ENCODE measurements around the gene CTAG2. TPM values are rescaled to one million over a fixed set of nuclear protein-coding genes. Genes with fewer than 3 reads are reported as not detected.
"Not testable (repeated sequence)": the region's sequence is repeated elsewhere in the genome, so short reads cannot be mapped to it uniquely, and the experiment has no call there.

The CTAG2 gene
- polyA plus RNA-seq (2013, experiment 1 of 2) = not detected
- not detected for polyA plus RNA-seq (2013, experiment 2 of 2)

- not testable (repeated sequence) for H3K79me2 ChIP-seq (ENCODE audit: control insufficient read depth, insufficient read depth, low read length); H3K4me2 ChIP-seq (ENCODE audit: low read length); H3K27ac ChIP-seq (ENCODE audit: low read depth, low read length); H4K8ac ChIP-seq (ENCODE audit: low read depth, low read length); H3K18ac ChIP-seq (ENCODE audit: low read length); H2BK5ac ChIP-seq (ENCODE audit: low read length); H3K56ac ChIP-seq (ENCODE audit: low read length); H3K23ac ChIP-seq (ENCODE audit: low read length); H3K4me3 ChIP-seq (ENCODE audit: low read length); H3K36me3 ChIP-seq (ENCODE audit: control insufficient read depth, insufficient read depth, low read length); H2BK120ac ChIP-seq (ENCODE audit: low read depth, low read length); H3K4me1 ChIP-seq (ENCODE audit: control insufficient read depth, low read depth, low read length); H4K5ac ChIP-seq (ENCODE audit: low read length); H3K27me3 ChIP-seq (ENCODE audit: insufficient read depth, low read length, poor library complexity); H2AK5ac ChIP-seq (ENCODE audit: low read length); H2BK15ac ChIP-seq (replicated peaks; ENCODE audit: low read depth); H3K79me1 ChIP-seq (ENCODE audit: low read length); H3K9ac ChIP-seq (ENCODE audit: low read length); H3K4ac ChIP-seq (ENCODE audit: low read depth, low read length); DNase-seq
- WGBS (ENCODE audit: extremely low coverage, insufficient coverage, low lambda C conversion rate) = no CpG with 5 or more reads among the region's 27 CpGs
Measured at GRCh38 chrX:154653413-154653812, at the start of gene CTAG2. Gene CTAG2, minus strand, starts transcription at chrX:154653579. Its CDS starts 64 bp downstream, at chrX:154653515.

DNA sequence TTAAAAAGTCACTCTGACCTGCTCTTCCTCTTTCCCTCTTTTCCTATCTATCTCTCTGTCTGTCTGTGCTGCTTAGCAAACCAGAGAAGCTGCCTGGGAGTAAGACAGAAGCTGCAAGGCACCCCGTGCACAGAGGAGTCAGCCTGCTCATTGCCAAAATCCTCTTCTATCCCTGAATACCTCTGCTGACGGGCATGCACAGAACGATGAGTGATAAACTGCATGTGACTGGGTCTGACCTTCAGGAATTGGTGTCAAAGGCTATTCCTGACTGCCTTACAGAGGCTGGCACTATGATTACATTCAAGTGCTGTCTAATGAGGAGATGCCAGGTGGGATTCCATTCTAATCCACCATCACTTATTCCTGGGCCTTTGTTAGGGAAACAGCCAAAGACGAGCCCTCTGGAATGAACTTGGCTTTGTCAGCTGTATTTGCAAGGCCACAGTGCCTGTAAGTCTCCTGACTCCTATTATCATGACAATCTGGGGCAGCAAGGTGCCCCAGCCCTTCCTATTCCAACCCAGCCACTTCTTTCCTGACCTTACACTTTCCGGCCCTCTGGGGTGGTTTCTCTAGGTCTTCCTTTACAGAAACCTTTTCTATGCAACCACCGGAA, 45.4 kb upstream of the CTAG2 start:
- H2BK15ac ChIP-seq (replicated peaks; ENCODE audit: low read depth) = no peak overlapping the region
- H3K27ac ChIP-seq (ENCODE audit: low read depth, low read length) = no peak overlapping the region
- no peak overlapping the region for H3K4me3 ChIP-seq (ENCODE audit: low read length)
- no CpG with 5 or more reads among the region's 6 CpGs for WGBS (ENCODE audit: extremely low coverage, insufficient coverage, low lambda C conversion rate)
- H3K79me2 ChIP-seq (ENCODE audit: control insufficient read depth, insufficient read depth, low read length) = no peaks in the 10 kb centered on the region
- no peaks in the 10 kb centered on the region for H3K79me1 ChIP-seq (ENCODE audit: low read length)
- no peaks in the 10 kb centered on the region for H3K36me3 ChIP-seq (ENCODE audit: control insufficient read depth, insufficient read depth, low read length)
- H3K27me3 ChIP-seq (ENCODE audit: insufficient read depth, low read length, poor library complexity) = no peaks in the 10 kb centered on the region
- no peaks in the 10 kb centered on the region for H3K4me1 ChIP-seq (ENCODE audit: control insufficient read depth, low read depth, low read length)
- no peak overlapping the region for H4K5ac ChIP-seq (ENCODE audit: low read length)
- H2AK5ac ChIP-seq (ENCODE audit: low read length) = no peak overlapping the region
- H3K18ac ChIP-seq (ENCODE audit: low read length) = no peak overlapping the region
- H4K8ac ChIP-seq (ENCODE audit: low read depth, low read length) = no peak overlapping the region
- no peak overlapping the region for H3K4me2 ChIP-seq (ENCODE audit: low read length)
- H2BK5ac ChIP-seq (ENCODE audit: low read length) = no peak overlapping the region
- H2BK120ac ChIP-seq (ENCODE audit: low read depth, low read length) = no peak overlapping the region
- no peak for DNase-seq
- no peak overlapping the region for H3K23ac ChIP-seq (ENCODE audit: low read length)
- no peak overlapping the region for H3K9ac ChIP-seq (ENCODE audit: low read length)
- H3K56ac ChIP-seq (ENCODE audit: low read length) = no peak overlapping the region
- no peak overlapping the region for H3K4ac ChIP-seq (ENCODE audit: low read depth, low read length)

- no peak for DNase-seq
- H3K4ac ChIP-seq (ENCODE audit: low read depth, low read length) = no peak overlapping the region
- H4K8ac ChIP-seq (ENCODE audit: low read depth, low read length) = no peak overlapping the region
Measured at GRCh38 chrX:154696676-154697045, 43.3 kb upstream of the CTAG2 start.

DNA sequence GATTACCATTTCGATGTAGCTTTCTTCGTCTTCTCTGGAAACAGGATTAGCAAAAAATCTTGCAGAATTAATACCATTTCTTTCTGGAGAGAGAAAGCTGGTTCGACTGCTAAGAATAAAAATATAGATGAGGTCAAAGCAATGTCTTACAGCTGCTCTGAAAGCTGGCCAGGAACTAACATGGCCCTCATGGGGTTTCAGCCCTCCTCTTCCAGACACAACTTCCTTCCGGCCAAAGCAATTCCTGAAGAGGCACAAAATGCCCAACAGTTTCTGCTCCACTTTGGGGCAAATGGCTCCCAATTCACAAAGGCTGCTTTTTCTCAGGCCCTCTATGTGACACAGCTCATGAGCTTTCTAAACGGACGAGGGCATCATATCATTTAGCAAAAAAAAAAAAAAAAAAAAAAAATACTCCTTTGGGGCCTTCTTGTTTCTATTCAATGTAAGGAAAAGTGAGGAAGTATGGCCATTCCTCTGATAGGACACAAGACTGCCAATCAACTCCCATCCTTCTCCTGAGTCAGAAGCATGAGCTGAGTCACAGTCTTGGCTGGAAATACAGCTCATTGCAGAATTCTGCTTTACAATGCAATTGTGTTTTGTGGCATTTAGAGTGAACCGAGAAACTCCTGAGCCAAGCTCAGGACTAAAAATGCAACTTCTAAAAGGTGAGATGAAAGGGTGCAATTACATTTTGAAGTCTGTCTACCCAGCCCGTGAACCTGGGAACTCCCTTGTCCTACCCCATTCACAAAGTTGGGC, 42.7 kb upstream of the CTAG2 start:
- Histone ChIP-seq H2BK120ac (ENCODE audit: low read depth, low read length) (no peak overlapping the region), H3K4me2 (ENCODE audit: low read length) (no peak overlapping the region), H3K4ac (ENCODE audit: low read depth, low read length) (no peak overlapping the region), H2BK5ac (ENCODE audit: low read length) (no peak overlapping the region), H3K79me1 (ENCODE audit: low read length) (no peaks in the 10 kb centered on the region), H3K27me3 (ENCODE audit: insufficient read depth, low read length, poor library complexity) (no peaks in the 10 kb centered on the region), H3K23ac (ENCODE audit: low read length) (no peak overlapping the region), H3K79me2 (ENCODE audit: control insufficient read depth, insufficient read depth, low read length) (no peaks in the 10 kb centered on the region), H3K18ac (ENCODE audit: low read length) (no peak overlapping the region), H4K8ac (ENCODE audit: low read depth, low read length) (no peak overlapping the region), H3K56ac (ENCODE audit: low read length) (no peak overlapping the region), H3K4me3 (ENCODE audit: low read length) (no peak overlapping the region), H3K36me3 (ENCODE audit: control insufficient read depth, insufficient read depth, low read length) (no peaks in the 10 kb centered on the region), H4K5ac (ENCODE audit: low read length) (no peak overlapping the region), H2AK5ac (ENCODE audit: low read length) (no peak overlapping the region), H3K27ac (ENCODE audit: low read depth, low read length) (no peak overlapping the region), H2BK15ac (replicated peaks; ENCODE audit: low read depth) (no peak overlapping the region), H3K4me1 (ENCODE audit: control insufficient read depth, low read depth, low read length) (no peaks in the 10 kb centered on the region), H3K9ac (ENCODE audit: low read length) (no peak overlapping the region)
- no peak for DNase-seq
- no CpG with 5 or more reads among the region's 8 CpGs for WGBS (ENCODE audit: extremely low coverage, insufficient coverage, low lambda C conversion rate)

More at GRCh38 chrX:154696676-154697045, 43.3 kb upstream of the CTAG2 start:
- Histone ChIP-seq H2AK5ac (ENCODE audit: low read length) (no peak overlapping the region), H2BK120ac (ENCODE audit: low read depth, low read length) (no peak overlapping the region), H4K5ac (ENCODE audit: low read length) (no peak overlapping the region), H2BK15ac (replicated peaks; ENCODE audit: low read depth) (no peak overlapping the region), H3K23ac (ENCODE audit: low read length) (no peak overlapping the region), H3K56ac (ENCODE audit: low read length) (no peak overlapping the region), H3K18ac (ENCODE audit: low read length) (no peak overlapping the region), H3K27ac (ENCODE audit: low read depth, low read length) (no peak overlapping the region), H3K27me3 (ENCODE audit: insufficient read depth, low read length, poor library complexity) (no peaks in the 10 kb centered on the region), H2BK5ac (ENCODE audit: low read length) (no peak overlapping the region), H3K79me1 (ENCODE audit: low read length) (no peaks in the 10 kb centered on the region), H3K9ac (ENCODE audit: low read length) (no peak overlapping the region), H3K4me2 (ENCODE audit: low read length) (no peak overlapping the region), H3K4me1 (ENCODE audit: control insufficient read depth, low read depth, low read length) (no peaks in the 10 kb centered on the region), H3K79me2 (ENCODE audit: control insufficient read depth, insufficient read depth, low read length) (no peaks in the 10 kb centered on the region), H3K4me3 (ENCODE audit: low read length) (no peak overlapping the region), H3K36me3 (ENCODE audit: control insufficient read depth, insufficient read depth, low read length) (no peaks in the 10 kb centered on the region)
- WGBS (ENCODE audit: extremely low coverage, insufficient coverage, low lambda C conversion rate) = no CpG with 5 or more reads among the region's 1 CpG

GRCh38 chrX:154693394-154693793, 40.0 kb upstream of the CTAG2 start:
- no CpG with 5 or more reads among the region's 3 CpGs for WGBS (ENCODE audit: extremely low coverage, insufficient coverage, low lambda C conversion rate)
- H2BK15ac ChIP-seq (replicated peaks; ENCODE audit: low read depth) = no peak overlapping the region
- H4K8ac ChIP-seq (ENCODE audit: low read depth, low read length) = no peak overlapping the region
- no peak for DNase-seq
- H3K4me3 ChIP-seq (ENCODE audit: low read length) = no peak overlapping the region
- no peak overlapping the region for H4K5ac ChIP-seq (ENCODE audit: low read length)
- H3K27me3 ChIP-seq (ENCODE audit: insufficient read depth, low read length, poor library complexity) = no peaks in the 10 kb centered on the region
- H3K56ac ChIP-seq (ENCODE audit: low read length) = no peak overlapping the region
- no peak overlapping the region for H2BK120ac ChIP-seq (ENCODE audit: low read depth, low read length)
- no peaks in the 10 kb centered on the region for H3K4me1 ChIP-seq (ENCODE audit: control insufficient read depth, low read depth, low read length)
- H3K9ac ChIP-seq (ENCODE audit: low read length) = no peak overlapping the region
- no peaks in the 10 kb centered on the region for H3K79me2 ChIP-seq (ENCODE audit: control insufficient read depth, insufficient read depth, low read length)
- H2AK5ac ChIP-seq (ENCODE audit: low read length) = no peak overlapping the region
- no peak overlapping the region for H3K4me2 ChIP-seq (ENCODE audit: low read length)
- no peaks in the 10 kb centered on the region for H3K36me3 ChIP-seq (ENCODE audit: control insufficient read depth, insufficient read depth, low read length)
- H2BK5ac ChIP-seq (ENCODE audit: low read length) = no peak overlapping the region
- no peak overlapping the region for H3K18ac ChIP-seq (ENCODE audit: low read length)
- no peak overlapping the region for H3K4ac ChIP-seq (ENCODE audit: low read depth, low read length)
- no peak overlapping the region for H3K27ac ChIP-seq (ENCODE audit: low read depth, low read length)
- H3K23ac ChIP-seq (ENCODE audit: low read length) = no peak overlapping the region
- H3K79me1 ChIP-seq (ENCODE audit: low read length) = no peaks in the 10 kb centered on the region

All from mesendoderm (in vitro differentiated cells).